ENCODE results near the gene ERCC6L2.

ERCC6L2 gene

GRCh38 chr9:95930277-95930676, 54.8 kb downstream of the ERCC6L2 start:
- DNase-seq = no peak

- DNase-seq = no peak
These were observed 60.5 kb downstream of the ERCC6L2 start for GRCh38 chr9:95935861-95936578.

GRCh38 chr9:95936579-95937075, 61.1 kb downstream of the ERCC6L2 start:
- no peak for DNase-seq

- no peak for DNase-seq
These were observed 61.6 kb downstream of the ERCC6L2 start for GRCh38 chr9:95937131-95937530.

- DNase-seq = no peak
These were observed 63.2 kb downstream of the ERCC6L2 start for GRCh38 chr9:95938724-95939123.

- no peak for DNase-seq
These were observed 64.0 kb downstream of the ERCC6L2 start for GRCh38 chr9:95939472-95939871.

GRCh38 chr9:95940265-95940664, 64.8 kb downstream of the ERCC6L2 start:
- DNase-seq = no peak

GRCh38 chr9:95942016-95942415, 66.5 kb downstream of the ERCC6L2 start:
- DNase-seq = no peak

GRCh38 chr9:95947118-95947517, 71.6 kb downstream of the ERCC6L2 start:
- no peak for DNase-seq

GRCh38 chr9:95952471-95952870, 77.0 kb downstream of the ERCC6L2 start:
- no peak for DNase-seq

- no peak for DNase-seq
These were observed 78.5 kb downstream of the ERCC6L2 start for GRCh38 chr9:95953986-95954385.

GRCh38 chr9:95954940-95955339, 79.4 kb downstream of the ERCC6L2 start:
- DNase-seq = no peak

- no peak for DNase-seq
These were observed 87.4 kb downstream of the ERCC6L2 start for GRCh38 chr9:95962936-95963335.

- DNase-seq = no peak
These were observed 88.2 kb downstream of the ERCC6L2 start for GRCh38 chr9:95963659-95964058.

- DNase-seq = no peak
These were observed 90.8 kb downstream of the ERCC6L2 start for GRCh38 chr9:95966306-95966705.

- no peak for DNase-seq
These were observed 94.8 kb downstream of the ERCC6L2 start for GRCh38 chr9:95970317-95970716.

GRCh38 chr9:95971815-95972214, 96.3 kb downstream of the ERCC6L2 start:
- DNase-seq = no peak

GRCh38 chr9:95974389-95974788, 98.9 kb downstream of the ERCC6L2 start:
- no peak for DNase-seq

- no peak for DNase-seq
These were observed 101.9 kb downstream of the ERCC6L2 start for GRCh38 chr9:95977371-95977770.

GRCh38 chr9:95978106-95978505, 102.6 kb downstream of the ERCC6L2 start:
- no peak for DNase-seq

GRCh38 chr9:95979446-95979845, 104.0 kb downstream of the ERCC6L2 start:
- no peak for DNase-seq

- no peak for DNase-seq
These were observed 105.0 kb downstream of the ERCC6L2 start for GRCh38 chr9:95980262-95981125.

GRCh38 chr9:95981761-95982390, 106.4 kb downstream of the ERCC6L2 start:
- DNase-seq = no peak

Data from right forelimb (tissue), 1 donor.